ENCODE results near the gene NUF2.

GRCh38 chr1:163307479-163308171 is 14.1 kb upstream of the NUF2 start:
- TF ChIP-seq SMC3 (IDR thresholded peaks at IDR 0.05; ENCODE audit: low read depth, low read length) (no peak), CTCF (conservative IDR thresholded peaks at IDR 0.05; ENCODE audit: low read depth, low read length) (no peak), FOS (IDR thresholded peaks at IDR 0.05; ENCODE audit: low read depth, low read length) (peak; percentile 69), BHLHE40 (IDR thresholded peaks at IDR 0.05; ENCODE audit: low read depth, low read length) (no peak), POLR2A (IDR thresholded peaks at IDR 0.05; ENCODE audit: low read depth, low read length) (no peak), CEBPB (IDR thresholded peaks at IDR 0.05; ENCODE audit: low read depth, low read length) (peak; percentile 27; the same call in 1 of the 2 replicates)
